ENCODE measurements around the gene GALC.

Gene GALC

DNA sequence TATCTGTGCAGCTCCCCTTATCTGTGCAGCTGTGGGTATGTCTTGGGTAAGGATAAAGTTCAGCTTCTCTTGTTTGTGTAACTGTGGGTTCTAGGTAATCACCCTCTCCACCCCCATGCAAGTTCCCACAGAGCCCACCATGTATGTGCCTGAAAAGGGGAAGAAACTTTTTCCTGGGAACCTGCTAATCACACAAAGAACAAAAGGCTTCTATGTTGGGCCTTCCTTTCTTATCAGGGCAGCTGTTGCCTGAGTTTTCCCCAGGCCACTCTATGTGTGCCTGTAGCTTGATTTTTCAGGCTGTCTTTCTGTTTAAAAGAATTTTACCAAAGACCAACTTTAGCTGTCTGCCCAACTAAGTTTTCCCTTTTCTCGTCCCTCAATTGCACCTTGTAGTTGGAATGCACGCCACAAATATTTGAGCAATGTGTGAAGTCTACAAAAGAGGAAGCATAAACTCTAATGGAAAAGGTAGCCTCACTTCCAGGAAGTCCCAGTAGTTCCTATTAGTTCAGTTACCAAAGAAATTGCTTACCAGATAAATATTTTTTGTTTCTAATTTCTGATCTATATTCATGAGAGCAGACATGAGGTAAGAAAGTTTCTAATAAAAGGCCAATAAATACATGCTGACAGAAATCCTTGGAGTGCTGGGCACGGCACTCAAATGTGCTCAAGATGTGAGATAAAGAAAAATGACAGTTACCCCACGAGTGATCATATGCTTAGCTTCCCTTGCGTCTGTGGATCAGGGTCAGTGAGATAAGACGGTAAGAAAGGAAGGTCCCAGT, 2.7 kb upstream of the GALC start:
- TF ChIP-seq, protein P1, sequence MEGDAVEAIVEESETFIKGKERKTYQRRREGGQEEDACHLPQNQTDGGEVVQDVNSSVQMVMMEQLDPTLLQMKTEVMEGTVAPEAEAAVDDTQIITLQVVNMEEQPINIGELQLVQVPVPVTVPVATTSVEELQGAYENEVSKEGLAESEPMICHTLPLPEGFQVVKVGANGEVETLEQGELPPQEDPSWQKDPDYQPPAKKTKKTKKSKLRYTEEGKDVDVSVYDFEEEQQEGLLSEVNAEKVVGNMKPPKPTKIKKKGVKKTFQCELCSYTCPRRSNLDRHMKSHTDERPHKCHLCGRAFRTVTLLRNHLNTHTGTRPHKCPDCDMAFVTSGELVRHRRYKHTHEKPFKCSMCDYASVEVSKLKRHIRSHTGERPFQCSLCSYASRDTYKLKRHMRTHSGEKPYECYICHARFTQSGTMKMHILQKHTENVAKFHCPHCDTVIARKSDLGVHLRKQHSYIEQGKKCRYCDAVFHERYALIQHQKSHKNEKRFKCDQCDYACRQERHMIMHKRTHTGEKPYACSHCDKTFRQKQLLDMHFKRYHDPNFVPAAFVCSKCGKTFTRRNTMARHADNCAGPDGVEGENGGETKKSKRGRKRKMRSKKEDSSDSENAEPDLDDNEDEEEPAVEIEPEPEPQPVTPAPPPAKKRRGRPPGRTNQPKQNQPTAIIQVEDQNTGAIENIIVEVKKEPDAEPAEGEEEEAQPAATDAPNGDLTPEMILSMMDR (IDR thresholded peaks at IDR 0.05): no peak

DNA sequence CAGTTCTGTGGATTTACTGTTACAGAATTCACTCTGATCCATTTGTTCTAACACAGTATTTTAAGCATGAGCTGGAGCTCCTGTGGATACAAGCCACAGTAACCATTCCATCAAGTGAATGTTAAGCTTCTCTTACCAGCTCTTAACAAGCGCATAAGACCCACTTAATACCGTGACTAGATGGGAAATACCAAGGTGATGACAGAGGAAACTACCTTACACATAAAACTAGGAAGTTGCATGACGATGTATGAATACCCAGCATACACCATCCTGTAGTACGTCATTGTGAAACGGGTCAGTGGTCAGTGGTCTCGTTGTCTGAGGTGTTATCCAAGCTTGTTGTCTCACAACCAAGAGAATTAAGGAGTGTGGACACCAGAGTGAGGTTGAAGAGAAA, 2.0 kb upstream of the GALC start:
- TF ChIP-seq, protein P1 (IDR thresholded peaks at IDR 0.05): no peak

DNA sequence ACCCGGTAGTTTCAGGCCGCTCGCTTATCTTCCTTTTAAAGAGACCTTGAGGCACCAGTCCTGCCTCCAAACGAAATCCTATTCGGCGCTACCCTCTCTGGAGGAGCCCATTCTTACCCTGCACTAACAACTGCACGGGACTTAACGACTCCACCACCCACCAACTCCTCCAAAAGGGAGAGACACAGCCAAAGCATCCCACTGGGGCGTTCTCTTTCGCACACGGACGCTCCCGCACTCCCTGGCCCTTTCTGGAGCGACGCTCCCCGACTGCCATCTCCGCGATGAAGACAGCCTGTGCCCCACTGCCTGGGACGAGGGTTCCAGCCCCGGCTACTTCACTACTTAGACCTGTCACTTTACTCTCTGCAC, 650 bp downstream of the GALC start:
- TF ChIP-seq, protein P1 (IDR thresholded peaks at IDR 0.05): no peak

DNA sequence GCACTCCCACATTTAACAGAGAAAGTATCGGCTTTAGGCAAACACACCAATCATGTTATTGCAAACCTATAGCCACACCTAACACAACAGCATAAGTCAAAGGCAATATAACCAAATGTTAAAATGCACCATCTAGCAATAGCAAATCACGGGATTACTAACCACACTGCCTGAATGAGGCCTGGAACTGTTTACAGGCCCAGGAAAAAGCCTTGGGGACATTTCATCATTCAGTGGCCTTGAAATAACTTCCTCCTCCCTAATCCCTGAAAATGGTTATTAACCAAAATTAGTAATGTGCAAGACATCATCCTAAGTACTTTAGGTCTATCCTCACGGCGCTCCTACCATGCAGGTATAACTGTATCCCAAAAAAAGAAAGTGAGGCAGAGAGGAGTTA, 2.3 kb downstream of the GALC start:
- TF ChIP-seq, protein P1 (IDR thresholded peaks at IDR 0.05): no peak

DNA sequence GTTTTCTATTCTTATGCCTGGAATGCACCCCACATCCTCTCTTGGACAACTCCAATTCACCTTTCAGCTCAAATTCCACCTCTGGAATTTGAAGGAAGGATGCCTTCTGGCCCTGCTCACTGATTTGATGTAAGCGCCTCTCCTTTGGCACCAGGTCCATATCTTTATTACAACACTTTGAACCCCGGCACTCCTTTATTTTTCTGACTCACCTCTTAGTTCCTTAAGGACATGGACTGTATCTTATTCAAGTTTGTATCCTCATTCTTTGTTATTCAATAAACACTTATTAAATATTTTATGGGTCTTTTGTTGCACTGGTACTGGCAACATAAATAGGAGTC, 3.1 kb downstream of the GALC start:
- TF ChIP-seq, protein P1 (IDR thresholded peaks at IDR 0.05): no peak

DNA sequence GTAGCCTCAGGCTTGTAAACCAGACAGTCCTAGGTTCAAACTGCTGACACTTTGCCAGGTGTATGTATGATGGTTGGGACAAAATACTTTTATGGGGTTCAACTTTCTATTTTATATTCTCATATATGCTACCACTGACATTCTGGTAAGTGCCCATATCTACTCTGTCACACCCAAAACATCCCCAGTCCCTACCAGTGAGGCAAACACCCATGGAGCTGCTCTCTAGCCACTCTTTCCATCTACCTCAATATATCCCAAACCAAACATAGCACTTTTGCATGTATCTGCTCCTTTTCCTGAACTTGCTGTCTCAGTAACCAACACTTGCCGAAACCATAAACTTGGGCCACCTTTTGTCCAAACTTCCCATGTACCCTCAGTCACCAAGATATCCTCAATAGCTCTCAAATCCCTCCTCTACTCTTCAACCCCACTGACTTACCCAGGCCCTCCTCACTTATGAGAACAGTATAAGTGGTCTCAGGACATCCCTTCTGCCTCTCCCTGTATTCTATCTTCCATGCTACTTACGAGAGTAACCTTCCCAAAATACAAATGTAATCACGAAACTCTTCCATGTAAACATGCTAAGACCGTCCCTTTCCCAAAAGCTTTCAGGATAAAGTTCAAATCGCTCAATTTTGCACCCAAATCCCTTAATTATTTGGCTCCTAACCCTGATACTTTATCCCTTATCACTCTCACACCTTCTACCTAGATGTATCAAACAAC, 3.6 kb downstream of the GALC start:
- TF ChIP-seq, protein P1 (IDR thresholded peaks at IDR 0.05): no peak

DNA sequence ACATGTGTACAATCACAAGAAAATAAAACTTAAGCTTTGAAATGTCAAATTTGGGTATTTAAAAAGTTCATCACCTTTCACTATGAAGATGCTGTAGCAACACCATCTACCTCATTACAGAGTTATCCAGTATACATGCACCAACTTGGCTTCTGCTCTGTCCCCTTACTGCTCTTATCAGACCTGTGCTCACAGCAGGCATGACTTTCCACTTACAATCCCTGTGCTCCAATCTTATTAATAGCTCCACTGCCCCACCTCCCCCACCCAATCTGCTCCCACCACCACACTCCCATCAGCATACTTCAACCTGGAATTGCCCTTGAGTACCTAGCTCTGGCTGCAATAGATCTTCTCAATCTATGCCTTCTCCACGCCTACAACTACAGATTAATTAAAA, 13.3 kb downstream of the GALC start:
- TF ChIP-seq, protein P1 (IDR thresholded peaks at IDR 0.05): no peak
